ENCODE data around the gene KLRC1.
"Not testable (repeated sequence)": the region's sequence is repeated elsewhere in the genome, so short reads cannot be mapped to it uniquely, and the experiment has no call there.

Gene KLRC1

DNA sequence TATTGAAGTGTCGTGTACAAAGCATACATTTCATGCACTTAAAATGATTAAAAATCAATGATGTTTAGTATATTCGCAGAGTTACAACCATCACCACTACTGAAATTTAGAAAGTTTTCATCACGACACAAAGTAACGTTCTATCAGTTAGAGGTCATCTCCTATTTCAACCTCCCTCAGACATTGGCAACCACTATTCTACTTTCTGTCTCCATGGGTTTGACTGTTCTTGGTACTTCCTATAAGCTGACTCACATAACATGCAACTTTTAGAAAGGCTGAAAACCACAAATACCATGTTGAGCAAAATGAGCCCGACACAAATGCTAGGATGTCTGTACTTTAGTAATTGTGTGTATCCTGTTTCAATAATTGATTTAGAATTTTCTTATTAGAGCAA is 7.1 kb downstream of the KLRC1 start:
- not testable (repeated sequence) for H3K27me3 Mint-ChIP-seq; H3K36me3 Mint-ChIP-seq; H3K4me1 Mint-ChIP-seq; H3K27ac Mint-ChIP-seq; H3K4me3 Mint-ChIP-seq; H3K9me3 Mint-ChIP-seq; DNase-seq (ENCODE audit: low spot score in 2 of 2); ATAC-seq (ENCODE audit: low read depth)

GRCh38 chr12:10441144-10441543 is 12.0 kb downstream of the KLRC1 start:
- H3K4me3 Mint-ChIP-seq; ATAC-seq (ENCODE audit: low read depth); H3K4me1 Mint-ChIP-seq; H3K27me3 Mint-ChIP-seq; H3K27ac Mint-ChIP-seq; DNase-seq (ENCODE audit: low spot score in 2 of 2); H3K9me3 Mint-ChIP-seq; H3K36me3 Mint-ChIP-seq: not testable (repeated sequence)

DNA sequence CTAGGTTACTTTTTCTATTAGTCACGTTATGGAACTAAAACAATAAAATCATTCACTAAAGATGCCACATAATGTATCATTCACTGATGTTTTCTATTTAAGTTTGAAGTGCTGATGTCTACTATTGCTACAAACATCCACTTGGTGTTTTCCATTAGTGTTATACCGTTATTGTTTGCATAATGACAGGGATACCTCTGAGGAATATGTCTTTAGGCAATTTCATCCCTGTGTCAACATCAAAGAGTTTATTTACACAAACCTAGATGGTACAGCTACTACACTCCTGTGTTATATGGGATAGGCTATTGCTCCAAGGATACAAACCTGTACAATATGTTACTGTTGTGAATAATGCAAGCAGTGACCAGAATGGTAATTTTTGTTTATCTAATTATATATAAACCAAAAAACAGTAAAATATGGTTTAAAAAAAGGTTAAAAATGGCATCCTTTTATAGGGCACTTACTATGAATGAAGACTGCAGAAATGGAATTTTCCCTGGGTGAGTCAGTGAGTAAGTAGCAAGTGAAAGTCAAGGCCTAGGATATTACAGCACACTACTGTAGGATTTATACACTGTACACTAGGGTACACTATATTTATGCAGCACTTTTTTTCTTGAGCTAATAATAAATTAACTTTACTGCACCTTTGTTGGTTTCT is 13.4 kb downstream of the KLRC1 start:
- not testable (repeated sequence) for H3K36me3 Mint-ChIP-seq; DNase-seq (ENCODE audit: low spot score in 2 of 2); H3K27ac Mint-ChIP-seq; H3K9me3 Mint-ChIP-seq; H3K4me3 Mint-ChIP-seq; H3K4me1 Mint-ChIP-seq; H3K27me3 Mint-ChIP-seq; ATAC-seq (ENCODE audit: low read depth)

DNA sequence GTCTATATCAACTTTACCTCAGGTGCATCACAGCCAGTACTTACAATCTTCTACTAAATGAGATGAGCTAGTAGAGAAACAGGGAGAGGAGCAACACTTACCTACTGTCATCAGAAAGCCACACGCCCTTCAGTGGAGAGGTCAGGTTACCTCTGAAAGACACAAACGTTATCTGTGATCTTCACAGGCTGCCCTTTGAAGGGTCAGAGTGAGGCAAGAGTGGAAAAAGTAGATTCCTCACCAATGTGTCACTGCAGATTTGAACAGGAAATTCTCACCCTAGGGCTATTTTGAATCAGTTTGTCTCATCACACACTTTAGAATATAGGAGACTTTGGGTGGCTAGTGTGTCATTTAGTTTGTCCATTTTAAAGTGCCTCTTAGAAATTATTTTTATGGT is 15.6 kb downstream of the KLRC1 start:
- not testable (repeated sequence) for H3K4me1 Mint-ChIP-seq; ATAC-seq (ENCODE audit: low read depth); H3K27ac Mint-ChIP-seq

GRCh38 chr12:10435816-10436215 is 17.4 kb downstream of the KLRC1 start, which contains the start of gene KLRC2:
KLRC2 (minus strand) TSS chr12:10436010; CDS start chr12:10435986, 24 bp downstream.
- H3K4me1 Mint-ChIP-seq; H3K36me3 Mint-ChIP-seq; H3K27ac Mint-ChIP-seq; H3K9me3 Mint-ChIP-seq; DNase-seq (ENCODE audit: low spot score in 2 of 2); H3K4me3 Mint-ChIP-seq; H3K27me3 Mint-ChIP-seq: not testable (repeated sequence)
- peak; percentile 39 for ATAC-seq (ENCODE audit: low read depth)

More for the DNA sequence above, 15.6 kb downstream of the KLRC1 start:
- H3K9me3 Mint-ChIP-seq; H3K4me3 Mint-ChIP-seq; H3K27me3 Mint-ChIP-seq; H3K36me3 Mint-ChIP-seq; DNase-seq (ENCODE audit: low spot score in 2 of 2): not testable (repeated sequence)

GRCh38 chr12:10430623-10431022 is 22.6 kb downstream of the KLRC1 start:
- not testable (repeated sequence) for ATAC-seq (ENCODE audit: low read depth); H3K27ac Mint-ChIP-seq; H3K36me3 Mint-ChIP-seq; H3K9me3 Mint-ChIP-seq; H3K4me3 Mint-ChIP-seq; DNase-seq (ENCODE audit: low spot score in 2 of 2); H3K4me1 Mint-ChIP-seq; H3K27me3 Mint-ChIP-seq

DNA sequence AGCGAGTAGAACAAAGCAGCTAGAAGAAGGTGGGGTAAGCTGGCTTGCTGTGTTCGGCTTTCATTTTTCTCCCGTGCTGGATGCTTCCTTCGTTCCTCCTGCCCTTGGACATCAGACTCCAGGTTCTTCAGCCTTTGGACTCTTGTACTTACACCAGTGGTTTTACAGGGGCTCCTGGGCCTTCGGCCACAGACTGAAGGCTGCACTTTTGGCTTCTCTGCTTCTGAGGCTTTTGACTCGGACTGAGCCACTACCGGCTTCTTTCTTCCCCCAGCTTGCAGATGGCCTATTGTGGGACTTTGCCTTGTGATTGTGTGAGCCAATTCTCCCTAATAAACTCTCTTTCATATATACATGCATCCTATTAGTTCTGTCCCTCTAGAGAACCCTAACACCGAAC is 27.2 kb downstream of the KLRC1 start:
- not testable (repeated sequence) for H3K4me1 Mint-ChIP-seq; H3K27ac Mint-ChIP-seq; H3K36me3 Mint-ChIP-seq; H3K27me3 Mint-ChIP-seq; ATAC-seq (ENCODE audit: low read depth); H3K4me3 Mint-ChIP-seq; DNase-seq (ENCODE audit: low spot score in 2 of 2); H3K9me3 Mint-ChIP-seq

DNA sequence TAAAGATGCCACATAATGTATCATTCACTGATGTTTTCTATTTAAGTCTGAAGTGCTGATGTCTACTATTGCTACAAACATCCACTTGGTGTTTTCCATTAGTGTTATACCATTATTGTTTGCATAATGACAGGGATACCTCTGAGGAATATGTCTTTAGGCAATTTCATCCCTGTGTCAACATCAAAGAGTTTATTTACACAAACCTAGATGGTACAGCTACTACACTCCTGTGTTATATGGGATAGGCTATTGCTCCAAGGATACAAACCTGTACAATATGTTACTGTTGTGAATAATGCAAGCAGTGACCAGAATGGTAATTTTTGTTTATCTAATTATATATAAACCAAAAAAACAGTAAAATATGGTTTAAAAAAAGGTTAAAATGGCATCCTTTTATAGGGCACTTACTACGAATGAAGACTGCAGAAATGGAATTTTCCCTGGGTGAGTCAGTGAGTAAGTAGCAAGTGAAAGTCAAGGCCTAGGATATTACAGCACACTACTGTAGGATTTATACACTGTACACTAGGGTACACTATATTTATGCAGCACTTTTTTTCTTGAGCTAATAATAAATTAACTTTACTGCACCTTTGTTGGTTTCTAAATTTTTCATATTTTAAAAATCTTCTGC is 28.8 kb downstream of the KLRC1 start:
- not testable (repeated sequence) for H3K27me3 Mint-ChIP-seq; H3K4me3 Mint-ChIP-seq; ATAC-seq (ENCODE audit: low read depth); H3K27ac Mint-ChIP-seq; H3K36me3 Mint-ChIP-seq; H3K9me3 Mint-ChIP-seq; H3K4me1 Mint-ChIP-seq; DNase-seq (ENCODE audit: low spot score in 2 of 2)

DNA sequence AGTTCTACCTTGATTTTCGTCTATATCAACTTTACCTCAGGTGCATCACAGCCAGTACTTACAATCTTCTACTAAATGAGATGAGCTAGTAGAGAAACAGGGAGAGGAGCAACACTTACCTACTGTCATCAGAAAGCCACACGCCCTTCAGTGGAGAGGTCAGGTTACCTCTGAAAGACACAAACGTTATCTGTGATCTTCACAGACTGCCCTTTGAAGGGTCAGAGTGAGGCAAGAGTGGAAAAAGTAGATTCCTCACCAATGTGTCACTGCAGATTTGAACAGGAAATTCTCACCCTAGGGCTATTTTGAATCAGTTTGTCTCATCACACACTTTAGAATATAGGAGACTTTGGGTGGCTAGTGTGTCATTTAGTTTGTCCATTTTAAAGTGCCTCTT is 31.0 kb downstream of the KLRC1 start:
- H3K4me1 Mint-ChIP-seq; H3K36me3 Mint-ChIP-seq; DNase-seq (ENCODE audit: low spot score in 2 of 2); H3K9me3 Mint-ChIP-seq; H3K27ac Mint-ChIP-seq; ATAC-seq (ENCODE audit: low read depth); H3K4me3 Mint-ChIP-seq; H3K27me3 Mint-ChIP-seq: not testable (repeated sequence)

GRCh38 chr12:10420334-10420733 is 32.8 kb downstream of the KLRC1 start, which contains the start of gene KLRC3:
KLRC3 (minus strand) TSS chr12:10420595; CDS start chr12:10420550, 45 bp downstream.
- not testable (repeated sequence) for H3K27ac Mint-ChIP-seq; H3K27me3 Mint-ChIP-seq; H3K36me3 Mint-ChIP-seq; ATAC-seq (ENCODE audit: low read depth); H3K9me3 Mint-ChIP-seq; H3K4me1 Mint-ChIP-seq; DNase-seq (ENCODE audit: low spot score in 2 of 2); H3K4me3 Mint-ChIP-seq

DNA sequence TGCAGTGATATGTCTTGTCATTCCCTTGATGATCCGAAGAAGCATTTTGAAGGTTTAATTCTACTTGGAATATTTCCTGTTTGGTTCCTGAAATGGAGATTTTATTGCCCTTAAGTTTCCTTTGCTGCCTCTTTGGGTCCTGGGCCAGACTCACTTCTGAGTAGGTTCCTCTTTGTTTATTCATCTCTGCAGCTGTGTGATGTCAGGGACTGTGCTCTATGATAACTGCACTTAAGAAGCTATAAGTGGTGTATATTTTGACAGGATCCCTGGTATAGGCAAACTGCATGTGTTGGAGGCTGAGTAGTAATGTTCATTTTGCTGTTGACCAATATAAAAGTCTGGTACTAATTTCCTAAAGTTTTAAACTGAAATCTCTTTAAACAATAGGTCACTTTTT is 43.8 kb downstream of the KLRC1 start, which contains the start of gene KLRC4:
Gene KLRC4 (minus strand): TSS at position 366 of the 400 bp plus-strand sequence. CDS start 182 bp downstream, at position 184.
- H3K27ac Mint-ChIP-seq, result no peak within 1 kb of the TSS
- no peaks in the 10 kb centered on the region for H3K27me3 Mint-ChIP-seq
- H3K9me3 Mint-ChIP-seq, result no peaks in the 10 kb centered on the region
- DNase-seq (ENCODE audit: low spot score in 2 of 2) (no peak), ATAC-seq (ENCODE audit: low read depth) (peak; percentile 81)
- peaks cover 12% of the 10 kb centered on the region for H3K4me1 Mint-ChIP-seq
- no peaks in the 10 kb centered on the region for H3K36me3 Mint-ChIP-seq
- H3K4me3 Mint-ChIP-seq, result peak within 1 kb of the TSS; percentile 18

DNA sequence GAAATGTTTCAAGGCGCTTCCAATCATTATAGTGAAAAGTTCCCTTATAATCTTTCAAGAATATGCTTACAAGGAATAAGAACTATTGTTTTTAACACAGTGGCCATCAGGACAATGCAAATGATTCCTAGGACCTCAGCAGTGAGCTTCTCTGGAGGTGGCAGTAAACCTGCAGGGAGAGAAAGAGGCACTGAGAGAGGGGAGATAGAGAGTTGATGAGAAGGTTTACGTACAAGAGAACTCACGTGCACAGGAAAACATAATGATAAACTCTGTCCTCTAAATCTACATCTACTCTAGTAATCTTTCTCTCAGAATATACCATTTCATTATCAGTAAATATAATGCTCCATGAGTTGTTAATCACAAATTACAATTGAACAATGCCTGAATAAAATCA is 44.3 kb downstream of the KLRC1 start:
- Mint-ChIP-seq H3K27me3 (no peaks in the 10 kb centered on the region), H3K4me1 (peaks cover 12% of the 10 kb centered on the region), H3K9me3 (no peaks in the 10 kb centered on the region), H3K4me3 (no peak overlapping the region), H3K27ac (no peak overlapping the region), H3K36me3 (no peaks in the 10 kb centered on the region)
- ATAC-seq (ENCODE audit: low read depth) (no peak), DNase-seq (ENCODE audit: low spot score in 2 of 2) (no peak)

GRCh38 chr12:10406725-10407124 is 46.5 kb downstream of the KLRC1 start:
- H3K27me3 Mint-ChIP-seq, result no peaks in the 10 kb centered on the region
- no peaks in the 10 kb centered on the region for H3K9me3 Mint-ChIP-seq
- ATAC-seq (ENCODE audit: low read depth), result peak; percentile 53
- H3K4me3 Mint-ChIP-seq, result no peak overlapping the region
- H3K27ac Mint-ChIP-seq, result no peak overlapping the region
- peaks cover 12% of the 10 kb centered on the region for H3K4me1 Mint-ChIP-seq
- no peak for DNase-seq (ENCODE audit: low spot score in 2 of 2)
- H3K36me3 Mint-ChIP-seq, result no peaks in the 10 kb centered on the region

DNA sequence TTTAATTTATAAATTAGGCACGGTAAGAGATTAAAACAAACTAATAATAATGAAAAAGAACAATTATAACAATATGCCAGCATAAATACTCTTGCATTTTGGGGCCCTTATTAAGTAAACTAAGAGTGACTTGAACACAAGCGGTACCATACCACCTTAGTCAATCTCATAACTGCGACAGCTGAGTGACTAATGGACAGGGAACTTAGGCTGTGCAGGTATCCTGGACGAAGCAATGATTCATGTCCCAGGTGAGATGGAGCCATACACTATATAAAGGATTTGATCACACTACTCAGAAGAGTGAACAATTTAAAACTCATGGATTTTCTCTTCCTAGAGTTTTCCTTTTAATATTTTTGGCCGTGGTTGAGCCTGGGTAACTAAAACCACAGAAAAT is 47.9 kb downstream of the KLRC1 start:
- Mint-ChIP-seq H3K36me3 (no peaks in the 10 kb centered on the region), H3K27me3 (peaks cover 1% of the 10 kb centered on the region), H3K9me3 (no peaks in the 10 kb centered on the region), H3K4me3 (no peak overlapping the region), H3K4me1 (peaks cover 12% of the 10 kb centered on the region), H3K27ac (no peak overlapping the region)
- ATAC-seq (ENCODE audit: low read depth) (no peak), DNase-seq (ENCODE audit: low spot score in 2 of 2) (no peak)

GRCh38 chr12:10404798-10405197 is 48.4 kb downstream of the KLRC1 start:
- Mint-ChIP-seq H3K27ac (no peak overlapping the region), H3K36me3 (no peaks in the 10 kb centered on the region), H3K27me3 (peaks cover 1% of the 10 kb centered on the region), H3K4me3 (no peak overlapping the region), H3K9me3 (no peaks in the 10 kb centered on the region), H3K4me1 (peaks cover 12% of the 10 kb centered on the region)
- ATAC-seq (ENCODE audit: low read depth) (no peak), DNase-seq (ENCODE audit: low spot score in 2 of 2) (no peak)
